Heart right ventricle (tissue), 16 donors: ENCODE results near the gene GAB2. TPM values are rescaled to one million over a fixed set of nuclear protein-coding genes. Genes with fewer than 3 reads are reported as not detected.

Experiments
- ATAC-seq, 8 donors: fragments of 200-7000 bp; cut with Tn5 transposase; one replicate each; pipeline ENCODE4 v1.9.1; 2020; ENCODE audit warnings: mild to moderate bottlenecking in 8 of 8, moderate library complexity in 8 of 8, moderate number of reproducible peaks in 1 of 8
- DNase-seq, 2 donors: peaks; one replicate each; pipeline ENCODE4 v3.0.0-alpha.2; 2020
- H3K27ac ChIP-seq, 10 donors: fragments of 200-600 bp; sonication (generic) in 2 of 10; one replicate each; pipeline versions ENCODE4 v1.5.0 to v1.8.0; 2020 to 2022; ENCODE audit warnings: mild to moderate bottlenecking in 3 of 10
- H3K27me3 ChIP-seq, 7 donors: fragments of 200-600 bp; one replicate each; pipeline ENCODE4 v1.8.0; 2021 to 2022; ENCODE audit warnings: mild to moderate bottlenecking in 2 of 7
- H3K36me3 ChIP-seq, 9 donors: fragments of 200-600 bp; sonication (generic) in 1 of 9; one replicate each; pipeline versions ENCODE4 v1.5.0 to v1.8.0; 2020 to 2022; ENCODE audit warnings: mild to moderate bottlenecking in 2 of 9
- H3K4me1 ChIP-seq, 9 donors: fragments of 200-600 bp; sonication (generic) in 1 of 9; one replicate each; pipeline versions ENCODE4 v1.5.0 to v1.8.0; 2020 to 2022; ENCODE audit warnings: mild to moderate bottlenecking in 4 of 9
- H3K4me3 ChIP-seq, 10 donors: fragments of 200-600 bp; sonication (generic) in 2 of 10; one replicate each; pipeline versions ENCODE4 v1.5.0 to v1.8.0; 2020 to 2022; ENCODE audit warnings: mild to moderate bottlenecking in 7 of 10, moderate library complexity in 2 of 10
- H3K9me3 ChIP-seq, 11 donors: fragments of 200-600 bp in 10 of 11; sonication (generic) in 2 of 11; one replicate each; pipeline versions ENCODE4 v1.5.0 to v1.8.0; 2013 to 2022; ENCODE audit warnings: mild to moderate bottlenecking in 2 of 11, control low read depth in 1 of 11, moderate library complexity in 1 of 11
- WGBS, 2 donors: extraction: QIAGEN DNeasy Blood & Tissue Kit; methylation state at CpG; one replicate each; pipeline ENCODE4 v1.1.7; 2013; ENCODE audit warnings: inconsistent platforms in 1 of 2; 5-methylcytosine and 5-hydroxymethylcytosine counted together
- intact Hi-C, 10 donors: fragments of 100-400 bp; cut with DNase I; formaldehyde crosslinking; loops; one replicate each; pipeline versions ENCODE4 v1.11.1 to v1.14.2; 2022
- polyA plus RNA-seq, 2 donors: library from polyadenylated mRNA; stranded (reverse); fragments of 200-250 nt; gene quantifications; one replicate each; pipeline ENCODE4 v1.2.3, GENCODE V29; 2013
- total RNA-seq, 10 donors: library from RNA; stranded (reverse); fragmentation: NEBNext Ultra II Directional in 3 of 10; extraction: Animal tissue kit (Norgen Biotek cat#: 25700) in 3 of 10; gene quantifications; one replicate each; pipeline versions ENCODE4 v1.2.1 to v1.2.4, GENCODE V29; 2021 to 2023
- TF ChIP-seq, protein P1 (sequence below), 9 donors: fragments of 200-600 bp; sonication (generic) in 2 of 9; IDR thresholded peaks; one replicate each; pipeline versions ENCODE4 v1.5.0 to v1.8.0; 2021 to 2022; ENCODE audit warnings: antibody characterized with exemption in 9 of 9, mild to moderate bottlenecking in 5 of 9, moderate library complexity in 1 of 9
- donor health status: Arrhythmogenic right ventricular cardiomyopathy.
- donor health status: ischemic (EF 13 %, LVEDD 7.1; RV severe dilation, severe dysfunction).
- donor health status: healthy with polysubstance abuse.
- donor health status: DM: no; HTN: yes; CAD: no.
- donor health status: DM: no; HTN: no; CAD: no.
- donor health status: ischemic (EF 25% LVEDD 6.9; RV normal size, moderate dysfunction).
- donor health status: ischemic (EF 25% LVEDD 5.7; RV mildly dilated, moderate dysfunction).
- donor health status: healthy.
- donor health status: DM: yes; HTN: yes; CAD: no.
- donor health status: Ischemic cardiomyopathy.
- donor health status: ischemic (EF 35%, LVEDD 5.7; RV mildly dilated, moderate dysfunction).
- donor health status: nonischemic (EF 11% LVEDD 7.7; RV severe dilation, severe dysfunction).
- donor health status: DM: yes; HTN: yes; CAD: no.
- donor health status: PGD.
- donor health status: ischemic (EF 29% LVEDD 5.4; RV normal size, mild dysfunction).
- donor health status: nonischemic (EF 23%, LVEDD 6.1; RV moderate dilation, normal function).

GAB2 gene
- total and polyA plus RNA-seq, 12 donors, result 5.0 to 44.6 (median 27.0) TPM

DNA sequence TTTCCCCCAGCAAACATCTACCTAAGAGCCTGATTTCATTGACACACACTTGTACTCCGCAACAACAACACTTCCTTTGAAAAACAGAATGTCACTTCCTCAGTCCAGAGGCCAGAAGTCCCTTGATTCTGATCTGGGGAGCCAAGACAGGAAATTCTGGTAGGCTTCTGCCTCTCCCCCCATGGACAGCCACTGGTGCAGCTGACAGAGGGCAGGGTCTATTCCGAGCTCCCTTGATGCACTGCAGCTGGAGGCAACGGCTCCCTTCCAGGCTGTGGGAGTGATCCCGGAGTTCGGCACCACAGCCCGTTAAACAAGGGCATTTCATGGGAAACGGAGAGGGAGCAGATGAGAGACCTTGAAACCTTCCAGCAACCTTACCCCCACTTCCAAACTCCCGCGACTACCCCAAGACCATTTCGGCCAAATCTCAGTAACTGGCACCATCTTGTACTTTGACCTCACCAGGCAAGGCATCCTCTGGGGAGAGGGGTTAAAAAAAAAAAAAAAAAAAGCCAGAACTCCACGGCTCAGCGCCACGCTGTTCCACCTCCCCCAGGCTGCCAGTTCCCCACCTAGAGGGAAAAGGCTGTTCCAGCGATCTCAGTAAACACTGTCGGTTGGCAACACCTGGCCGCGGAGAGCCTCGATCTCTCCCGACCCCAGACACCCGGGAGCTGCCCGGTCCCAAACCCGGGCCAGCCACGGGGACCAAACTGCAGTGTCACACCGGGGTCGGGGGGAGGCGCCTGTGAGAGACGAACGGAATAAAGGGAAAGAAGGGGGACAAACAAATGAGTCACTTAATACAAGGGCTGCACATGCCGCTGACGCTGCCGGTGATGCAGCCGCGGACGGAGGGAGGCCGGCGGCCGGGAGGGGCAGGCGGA lies 1.1 kb downstream of the GAB2 start:
- peak overlapping the region; percentile 76 to 96 (median 87) for H3K4me3 ChIP-seq
- intact Hi-C loops, result loop anchor here in 9 of 10 donors (1.0 to 10.0 kb wide), 13 partner anchors 49 to 269 kb away; no protein-coding TSS in a partner anchor
- no peaks in the 10 kb centered on the region for H3K36me3 ChIP-seq
- ATAC-seq, result peak; percentile 53 to 79 (median 76)
- DNase-seq, result peak; percentile 87 to 88
- TF ChIP-seq, protein P1, sequence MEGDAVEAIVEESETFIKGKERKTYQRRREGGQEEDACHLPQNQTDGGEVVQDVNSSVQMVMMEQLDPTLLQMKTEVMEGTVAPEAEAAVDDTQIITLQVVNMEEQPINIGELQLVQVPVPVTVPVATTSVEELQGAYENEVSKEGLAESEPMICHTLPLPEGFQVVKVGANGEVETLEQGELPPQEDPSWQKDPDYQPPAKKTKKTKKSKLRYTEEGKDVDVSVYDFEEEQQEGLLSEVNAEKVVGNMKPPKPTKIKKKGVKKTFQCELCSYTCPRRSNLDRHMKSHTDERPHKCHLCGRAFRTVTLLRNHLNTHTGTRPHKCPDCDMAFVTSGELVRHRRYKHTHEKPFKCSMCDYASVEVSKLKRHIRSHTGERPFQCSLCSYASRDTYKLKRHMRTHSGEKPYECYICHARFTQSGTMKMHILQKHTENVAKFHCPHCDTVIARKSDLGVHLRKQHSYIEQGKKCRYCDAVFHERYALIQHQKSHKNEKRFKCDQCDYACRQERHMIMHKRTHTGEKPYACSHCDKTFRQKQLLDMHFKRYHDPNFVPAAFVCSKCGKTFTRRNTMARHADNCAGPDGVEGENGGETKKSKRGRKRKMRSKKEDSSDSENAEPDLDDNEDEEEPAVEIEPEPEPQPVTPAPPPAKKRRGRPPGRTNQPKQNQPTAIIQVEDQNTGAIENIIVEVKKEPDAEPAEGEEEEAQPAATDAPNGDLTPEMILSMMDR (IDR thresholded peaks at IDR 0.05), result peak; percentile 25 to 72 (median 58)
- 1 to 2% methylated on average over 38 of the region's 38 CpGs for WGBS, 2 donors
- peak overlapping the region; percentile 92 to 99 (median 97) for H3K27ac ChIP-seq
- H3K4me1 ChIP-seq, result peaks cover 3 to 70% (median 41%) of the 10 kb centered on the region in 9 donors
- H3K9me3 ChIP-seq, result no peaks in the 10 kb centered on the region
- H3K27me3 ChIP-seq, result no peaks in the 10 kb centered on the region

DNA sequence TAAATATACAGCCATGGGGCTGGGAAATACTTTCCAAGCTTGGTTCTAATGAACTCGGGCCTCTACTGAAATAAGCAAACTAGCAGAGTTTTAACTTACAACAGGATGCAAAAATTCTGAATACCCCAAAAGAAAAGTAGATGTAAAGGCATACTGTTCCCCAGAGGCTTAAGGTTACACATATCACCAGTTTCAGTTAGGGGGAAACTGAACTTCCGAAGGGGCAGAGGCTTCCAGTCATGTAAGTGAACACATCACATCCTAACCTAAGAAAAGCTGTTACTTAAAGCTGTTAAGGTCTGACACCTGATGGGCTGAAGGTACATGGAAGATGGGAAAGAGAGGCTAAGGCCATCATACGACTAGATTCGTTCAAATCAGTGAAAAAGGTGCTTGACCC lies 2.3 kb downstream of the GAB2 start:
- Histone ChIP-seq H3K27me3 (no peaks in the 10 kb centered on the region), H3K27ac (peak overlapping the region in 7 of 10 donors; percentile 94 to 99 (median 99)), H3K9me3 (peaks cover 0 to 7% (median 5%) of the 10 kb centered on the region in 11 donors), H3K4me1 (peaks cover 3 to 58% (median 35%) of the 10 kb centered on the region in 9 donors), H3K36me3 (peaks cover 0 to 5% (median 0%) of the 10 kb centered on the region in 9 donors), H3K4me3 (no peak overlapping the region)
- intact Hi-C loops, result loop anchor here in 9 of 10 donors (5.0 to 10.0 kb wide), 11 partner anchors 48 to 268 kb away; no protein-coding TSS in a partner anchor
- TF ChIP-seq, protein P1 (IDR thresholded peaks at IDR 0.05), result no peak
- DNase-seq, result no peak
- 77 to 81% methylated on average over 4 of the region's 4 CpGs for WGBS, 2 donors
- no peak for ATAC-seq

DNA sequence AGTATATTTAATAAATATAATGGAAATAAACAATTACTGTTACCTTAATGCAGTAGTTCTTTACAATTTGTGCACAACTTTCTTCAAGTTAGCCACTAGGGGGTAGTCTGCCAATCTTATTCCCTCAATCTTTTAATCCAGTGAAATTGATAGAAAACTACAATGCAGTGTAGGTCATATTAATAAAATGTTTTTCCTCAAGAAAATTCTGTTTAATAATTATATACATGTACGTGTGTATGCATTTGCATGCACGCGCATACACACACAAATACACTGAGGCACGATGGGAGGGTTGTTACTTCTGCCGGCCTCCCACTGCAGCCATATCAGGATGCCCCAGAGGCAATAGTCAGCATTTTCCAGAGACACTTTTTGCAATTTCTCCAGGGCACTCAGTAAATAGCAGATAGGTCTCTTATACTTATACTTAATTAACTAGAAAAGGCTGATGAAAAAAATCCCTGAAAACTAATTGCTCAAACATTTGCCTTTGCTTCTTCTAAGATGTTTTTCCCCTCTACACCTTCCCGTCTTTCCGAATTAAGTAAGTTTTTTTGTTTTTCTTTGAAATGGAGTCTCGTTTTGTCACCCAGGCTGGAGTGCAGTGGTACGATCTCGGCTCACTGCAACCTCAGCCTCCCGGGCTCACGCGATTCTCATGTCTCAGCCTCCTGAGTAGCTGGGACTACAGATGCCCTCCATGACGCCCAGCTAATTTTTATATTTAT lies 3.1 kb downstream of the GAB2 start:
- ATAC-seq, result no peak
- H3K27me3 ChIP-seq, result no peaks in the 10 kb centered on the region
- TF ChIP-seq, protein P1 (IDR thresholded peaks at IDR 0.05), result peak; percentile 28 to 71 (median 55)
- peaks cover 0 to 16% (median 14%) of the 10 kb centered on the region in 11 donors for H3K9me3 ChIP-seq
- intact Hi-C loops, result loop anchor here in 9 of 10 donors (5.0 to 10.0 kb wide), 12 partner anchors 37 to 267 kb away; no protein-coding TSS in a partner anchor
- DNase-seq, result no peak
- whole genome bisulfite sequencing, 2 donors, result 93 to 94% methylated on average over 14 of the region's 14 CpGs
- H3K27ac ChIP-seq, result peak overlapping the region in 3 of 10 donors; percentile 99
- peaks cover 0 to 14% (median 0%) of the 10 kb centered on the region in 9 donors for H3K36me3 ChIP-seq
- H3K4me3 ChIP-seq, result no peak overlapping the region
- peaks cover 0 to 49% (median 26%) of the 10 kb centered on the region in 9 donors for H3K4me1 ChIP-seq

DNA sequence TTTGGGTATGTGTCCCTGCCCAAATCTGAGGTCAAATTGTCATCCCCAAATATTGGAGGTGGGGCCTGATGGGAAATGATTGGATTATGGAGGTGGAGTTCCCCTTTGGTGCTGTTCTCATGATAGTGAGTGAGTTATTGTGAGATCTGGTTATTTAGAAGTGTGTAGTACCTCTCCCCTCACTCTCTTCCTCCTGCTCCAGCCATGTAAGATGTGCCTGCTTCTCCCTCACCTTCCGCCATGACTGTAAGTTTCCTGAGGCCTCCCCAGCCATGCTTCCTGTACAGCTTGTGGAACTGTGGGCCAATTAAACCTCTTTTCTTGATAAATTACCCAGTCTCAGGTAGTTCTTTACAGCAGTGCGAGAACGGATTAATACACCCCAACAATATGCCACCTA lies 9.0 kb downstream of the GAB2 start:
- peaks cover 0 to 34% (median 0%) of the 10 kb centered on the region in 9 donors for H3K4me1 ChIP-seq
- H3K27me3 ChIP-seq, result no peaks in the 10 kb centered on the region
- H3K27ac ChIP-seq, result peak overlapping the region in 1 of 10 donors; percentile 37
- H3K9me3 ChIP-seq, result peaks cover 0 to 45% (median 15%) of the 10 kb centered on the region in 11 donors
- 97% methylated on average over 3 of the region's 3 CpGs for whole genome bisulfite sequencing, 2 donors
- DNase-seq, result no peak
- peaks cover 0 to 18% (median 0%) of the 10 kb centered on the region in 9 donors for H3K36me3 ChIP-seq
- intact Hi-C loops, result no loop called here
- no peak overlapping the region for H3K4me3 ChIP-seq
- no peak for ATAC-seq
- TF ChIP-seq, protein P1 (IDR thresholded peaks at IDR 0.05), result no peak
